Thoracic aorta (tissue), 2 donors: Measurements from ENCODE around the gene GAB2. TPM values are rescaled to one million over a fixed set of nuclear protein-coding genes. Genes with fewer than 3 reads are reported as not detected.

Experiments
- ATAC-seq: fragments of 150-250 bp; one replicate; pipeline ENCODE4 v1.8.0; 2017; ENCODE audit warnings: low read depth; ENCODE audit not compliant: insufficient number of reproducible peaks, low FRiP score
- DNase-seq: peaks from one replicate; pipeline ENCODE4 v3.0.0-alpha.2; 2020; ENCODE audit warnings: low spot score
- H3K27ac ChIP-seq, 2 donors: fragments of 200-600 bp; sonication (generic); 1 replicate in 1 of 2; 2 replicates in 1 of 2; pipeline ENCODE4 v1.5.1; 2016; ENCODE audit warnings: mild to moderate bottlenecking in 2 of 2, moderate library complexity in 2 of 2
- H3K27me3 ChIP-seq: fragments of 200-600 bp; sonication (generic); replicated peaks from 2 replicates; pipeline ENCODE4 v1.6.0; 2016; ENCODE audit warnings: mild to moderate bottlenecking; ENCODE audit not compliant: insufficient read depth
- H3K36me3 ChIP-seq: fragments of 200-600 bp; sonication (generic); one replicate; pipeline ENCODE4 v1.5.1; 2016
- H3K4me1 ChIP-seq, 2 donors: fragments of 200-600 bp; sonication (generic); 1 replicate in 1 of 2; 2 replicates in 1 of 2; pipeline versions ENCODE4 v1.5.1 to v1.6.0; 2016; ENCODE audit warnings: low read depth in 2 of 2, mild to moderate bottlenecking in 1 of 2; ENCODE audit not compliant: control insufficient read depth in 1 of 2
- H3K4me3 ChIP-seq: fragments of 200-600 bp; sonication (generic); 2 replicates; pipeline ENCODE4 v1.5.1; 2016; ENCODE audit warnings: mild to moderate bottlenecking
- H3K9me3 ChIP-seq: fragments of 200-600 bp; sonication (generic); 2 replicates; pipeline ENCODE4 v1.5.1; 2016
- total RNA-seq, 2 donors: library from RNA; depleted of rRNA; stranded (reverse); fragments of >200 nt; gene quantifications; one replicate each; pipeline versions ENCODE4 v1.1.0 to v1.2.3, GENCODE V29; 2016
- TF ChIP-seq, protein P1 (sequence below): fragments of 200-600 bp; sonication (generic); IDR thresholded peaks from one replicate; pipeline ENCODE4 v1.5.1; 2019; ENCODE audit warnings: antibody characterized with exemption

Gene GAB2
- total RNA-seq, 2 donors from 2014 or later, result 65.4 to 91.5 TPM

- no peak overlapping the region for H3K4me3 ChIP-seq
- DNase-seq (no peak), ATAC-seq (no peak)
- peaks cover 3 to 21% of the 10 kb centered on the region in 2 donors for H3K4me1 ChIP-seq
- H3K27me3 ChIP-seq, result no peaks in the 10 kb centered on the region
- H3K36me3 ChIP-seq, result no peaks in the 10 kb centered on the region
- TF ChIP-seq, protein P1, sequence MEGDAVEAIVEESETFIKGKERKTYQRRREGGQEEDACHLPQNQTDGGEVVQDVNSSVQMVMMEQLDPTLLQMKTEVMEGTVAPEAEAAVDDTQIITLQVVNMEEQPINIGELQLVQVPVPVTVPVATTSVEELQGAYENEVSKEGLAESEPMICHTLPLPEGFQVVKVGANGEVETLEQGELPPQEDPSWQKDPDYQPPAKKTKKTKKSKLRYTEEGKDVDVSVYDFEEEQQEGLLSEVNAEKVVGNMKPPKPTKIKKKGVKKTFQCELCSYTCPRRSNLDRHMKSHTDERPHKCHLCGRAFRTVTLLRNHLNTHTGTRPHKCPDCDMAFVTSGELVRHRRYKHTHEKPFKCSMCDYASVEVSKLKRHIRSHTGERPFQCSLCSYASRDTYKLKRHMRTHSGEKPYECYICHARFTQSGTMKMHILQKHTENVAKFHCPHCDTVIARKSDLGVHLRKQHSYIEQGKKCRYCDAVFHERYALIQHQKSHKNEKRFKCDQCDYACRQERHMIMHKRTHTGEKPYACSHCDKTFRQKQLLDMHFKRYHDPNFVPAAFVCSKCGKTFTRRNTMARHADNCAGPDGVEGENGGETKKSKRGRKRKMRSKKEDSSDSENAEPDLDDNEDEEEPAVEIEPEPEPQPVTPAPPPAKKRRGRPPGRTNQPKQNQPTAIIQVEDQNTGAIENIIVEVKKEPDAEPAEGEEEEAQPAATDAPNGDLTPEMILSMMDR, result no peak
- no peaks in the 10 kb centered on the region for H3K9me3 ChIP-seq
- no peak overlapping the region for H3K27ac ChIP-seq
Observed at GRCh38 chr11:78331711-78332110, 85.9 kb downstream of the GAB2 start.

DNA sequence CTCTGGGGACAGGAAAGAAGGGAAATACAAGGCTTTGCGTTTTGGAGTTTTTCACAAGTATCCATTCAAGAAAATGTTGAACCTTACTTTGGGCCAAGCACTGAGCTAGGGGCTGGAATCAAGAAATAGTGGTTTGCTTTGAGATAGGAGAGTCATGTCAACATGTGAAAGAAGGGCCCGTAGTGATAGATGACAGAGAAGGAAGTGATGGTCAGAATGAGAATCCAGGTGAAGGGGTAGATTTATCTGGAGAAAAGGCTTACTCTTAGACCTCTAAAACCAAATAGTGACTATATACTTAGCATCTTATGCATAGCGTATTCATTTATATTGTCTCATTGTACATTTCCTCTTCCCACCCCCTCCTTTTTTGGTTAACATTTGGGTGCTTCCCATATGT, 87.3 kb downstream of the GAB2 start:
- TF ChIP-seq, protein P1, result no peak

DNA sequence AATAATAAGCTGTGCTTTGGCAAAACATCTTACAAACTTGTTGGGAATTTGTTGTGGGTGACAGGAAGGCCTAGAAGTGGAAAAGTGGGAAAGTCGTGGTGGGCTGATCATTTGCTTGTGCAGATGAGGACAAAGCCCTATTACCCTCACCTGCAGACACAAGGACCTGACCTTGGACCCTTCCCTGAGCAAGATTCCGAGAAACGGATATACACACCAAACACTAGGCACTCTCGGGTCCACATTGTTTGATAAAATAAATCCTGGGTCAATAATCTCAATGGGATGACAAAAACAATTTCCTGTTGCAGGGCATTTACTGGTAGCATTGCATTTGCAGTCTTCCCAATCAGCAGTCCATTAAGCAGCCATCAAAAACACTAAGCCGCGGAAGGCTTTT, 89.7 kb downstream of the GAB2 start:
- TF ChIP-seq, protein P1, result no peak

More for the DNA sequence above, 87.3 kb downstream of the GAB2 start:
- no peak overlapping the region for H3K4me3 ChIP-seq
- H3K36me3 ChIP-seq, result no peaks in the 10 kb centered on the region
- no peaks in the 10 kb centered on the region for H3K9me3 ChIP-seq
- ATAC-seq (no peak), DNase-seq (no peak)
- no peak overlapping the region for H3K27ac ChIP-seq
- no peaks in the 10 kb centered on the region for H3K27me3 ChIP-seq
- peaks cover 0 to 18% of the 10 kb centered on the region in 2 donors for H3K4me1 ChIP-seq

GRCh38 chr11:78325274-78325781, 92.3 kb downstream of the GAB2 start:
- no peak for ATAC-seq
- no peak for DNase-seq
- Histone ChIP-seq H3K27ac (no peak overlapping the region), H3K4me1 (no peaks in the 10 kb centered on the region), H3K27me3 (no peaks in the 10 kb centered on the region), H3K9me3 (no peaks in the 10 kb centered on the region), H3K36me3 (no peaks in the 10 kb centered on the region), H3K4me3 (no peak overlapping the region)
- TF ChIP-seq, protein P1, result no peak

More for the DNA sequence above, 89.7 kb downstream of the GAB2 start:
- no peak for DNase-seq
- H3K4me1 ChIP-seq, result peaks cover 0 to 15% of the 10 kb centered on the region in 2 donors
- H3K27me3 ChIP-seq, result no peaks in the 10 kb centered on the region
- no peaks in the 10 kb centered on the region for H3K9me3 ChIP-seq
- no peak overlapping the region for H3K4me3 ChIP-seq
- ATAC-seq, result no peak
- H3K27ac ChIP-seq, result no peak overlapping the region
- H3K36me3 ChIP-seq, result no peaks in the 10 kb centered on the region

DNA sequence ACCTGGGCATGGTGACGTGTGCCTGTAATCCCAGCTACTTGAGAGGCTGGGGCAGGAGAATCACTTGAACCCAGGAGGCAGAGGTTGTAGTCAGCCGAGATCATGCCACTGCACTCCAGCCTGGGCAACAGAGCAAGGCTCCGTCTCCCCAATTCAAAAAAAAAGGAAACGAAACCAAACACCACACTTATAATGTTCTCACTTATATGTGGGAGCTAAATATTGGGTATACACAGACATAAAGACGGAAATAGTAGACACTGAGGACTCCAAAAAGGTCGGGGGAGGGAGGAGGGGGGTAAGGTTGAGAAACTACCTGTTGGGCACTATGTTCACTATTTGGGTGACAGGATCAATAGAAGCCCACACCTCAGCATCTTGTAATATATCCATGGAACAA, 94.3 kb downstream of the GAB2 start:
- ATAC-seq, result no peak
- Histone ChIP-seq H3K4me1 (peaks cover 13 to 19% of the 10 kb centered on the region in 2 donors), H3K36me3 (no peaks in the 10 kb centered on the region), H3K4me3 (no peak overlapping the region), H3K27ac (no peak overlapping the region), H3K27me3 (no peaks in the 10 kb centered on the region), H3K9me3 (no peaks in the 10 kb centered on the region)
- TF ChIP-seq, protein P1, result no peak
- no peak for DNase-seq
